ENCODE results near the gene IFT172.

DNA sequence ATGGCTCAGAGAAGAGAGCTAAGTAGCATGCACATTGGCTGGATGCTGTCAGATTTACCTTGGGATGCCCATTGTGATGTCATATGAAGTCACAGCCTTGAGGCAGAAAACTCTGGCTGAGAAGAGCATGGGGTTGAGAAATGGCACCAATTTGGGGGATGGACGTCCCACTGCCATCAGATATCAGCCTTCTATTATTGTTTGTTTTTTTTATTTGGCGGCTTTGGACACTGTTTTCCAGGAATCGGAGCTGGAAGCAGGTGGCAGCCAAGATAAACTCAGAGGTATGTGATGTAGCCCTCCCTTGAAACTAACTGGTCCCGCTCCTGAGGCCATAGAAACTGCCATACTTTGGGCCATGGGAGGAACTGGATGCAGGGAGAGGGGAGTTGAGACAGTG lies 47.7 kb upstream of the IFT172 start:
- TF ChIP-seq EZH2 (IDR thresholded peaks at IDR 0.05; ENCODE audit: insufficient read depth, poor library complexity, severe bottlenecking) (no peak), EZH2phosphoT487 (IDR thresholded peaks at IDR 0.05; ENCODE audit: insufficient read depth, low read depth) (no peak)
